ENCODE measurements around the gene RPAIN. TPM values are rescaled to one million over a fixed set of nuclear protein-coding genes. Genes with fewer than 3 reads are reported as not detected.

Gene RPAIN
- total RNA-seq, 1 donor from 2014 or later = 97.8 TPM

DNA sequence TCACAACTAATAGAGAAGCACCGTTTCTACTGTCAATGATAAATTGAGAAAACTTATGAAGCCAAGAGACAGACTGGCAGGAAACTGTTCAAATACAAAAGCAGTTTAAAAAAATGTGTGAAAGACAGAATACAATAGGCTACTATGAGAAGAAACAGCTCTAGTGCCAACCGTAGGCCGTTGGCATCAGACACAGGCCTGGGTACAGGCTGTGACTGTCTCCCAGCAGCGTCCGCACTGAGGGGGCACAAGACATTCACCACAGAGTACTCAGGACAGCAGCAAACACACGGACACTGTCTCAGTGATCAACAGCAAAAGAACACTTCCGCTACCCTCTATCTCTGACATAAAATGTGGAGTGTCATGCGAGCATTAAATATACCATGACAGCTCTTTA lies 26.8 kb downstream of the RPAIN start:
- Mint-ChIP-seq H3K9me3 (no peaks in the 10 kb centered on the region), H3K36me3 (peaks cover 44% of the 10 kb centered on the region), H3K4me1 (no peaks in the 10 kb centered on the region), H3K27me3 (ENCODE audit: low read depth) (no peaks in the 10 kb centered on the region), H3K4me3 (no peak overlapping the region), H3K27ac (no peak overlapping the region)
- no peak for DNase-seq (ENCODE audit: low spot score in 2 of 2, unreplicated experiment in 2 of 2)
- TF ChIP-seq, protein P1, sequence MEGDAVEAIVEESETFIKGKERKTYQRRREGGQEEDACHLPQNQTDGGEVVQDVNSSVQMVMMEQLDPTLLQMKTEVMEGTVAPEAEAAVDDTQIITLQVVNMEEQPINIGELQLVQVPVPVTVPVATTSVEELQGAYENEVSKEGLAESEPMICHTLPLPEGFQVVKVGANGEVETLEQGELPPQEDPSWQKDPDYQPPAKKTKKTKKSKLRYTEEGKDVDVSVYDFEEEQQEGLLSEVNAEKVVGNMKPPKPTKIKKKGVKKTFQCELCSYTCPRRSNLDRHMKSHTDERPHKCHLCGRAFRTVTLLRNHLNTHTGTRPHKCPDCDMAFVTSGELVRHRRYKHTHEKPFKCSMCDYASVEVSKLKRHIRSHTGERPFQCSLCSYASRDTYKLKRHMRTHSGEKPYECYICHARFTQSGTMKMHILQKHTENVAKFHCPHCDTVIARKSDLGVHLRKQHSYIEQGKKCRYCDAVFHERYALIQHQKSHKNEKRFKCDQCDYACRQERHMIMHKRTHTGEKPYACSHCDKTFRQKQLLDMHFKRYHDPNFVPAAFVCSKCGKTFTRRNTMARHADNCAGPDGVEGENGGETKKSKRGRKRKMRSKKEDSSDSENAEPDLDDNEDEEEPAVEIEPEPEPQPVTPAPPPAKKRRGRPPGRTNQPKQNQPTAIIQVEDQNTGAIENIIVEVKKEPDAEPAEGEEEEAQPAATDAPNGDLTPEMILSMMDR (IDR thresholded peaks at IDR 0.05; ENCODE audit: unreplicated experiment) = no peak

DNA sequence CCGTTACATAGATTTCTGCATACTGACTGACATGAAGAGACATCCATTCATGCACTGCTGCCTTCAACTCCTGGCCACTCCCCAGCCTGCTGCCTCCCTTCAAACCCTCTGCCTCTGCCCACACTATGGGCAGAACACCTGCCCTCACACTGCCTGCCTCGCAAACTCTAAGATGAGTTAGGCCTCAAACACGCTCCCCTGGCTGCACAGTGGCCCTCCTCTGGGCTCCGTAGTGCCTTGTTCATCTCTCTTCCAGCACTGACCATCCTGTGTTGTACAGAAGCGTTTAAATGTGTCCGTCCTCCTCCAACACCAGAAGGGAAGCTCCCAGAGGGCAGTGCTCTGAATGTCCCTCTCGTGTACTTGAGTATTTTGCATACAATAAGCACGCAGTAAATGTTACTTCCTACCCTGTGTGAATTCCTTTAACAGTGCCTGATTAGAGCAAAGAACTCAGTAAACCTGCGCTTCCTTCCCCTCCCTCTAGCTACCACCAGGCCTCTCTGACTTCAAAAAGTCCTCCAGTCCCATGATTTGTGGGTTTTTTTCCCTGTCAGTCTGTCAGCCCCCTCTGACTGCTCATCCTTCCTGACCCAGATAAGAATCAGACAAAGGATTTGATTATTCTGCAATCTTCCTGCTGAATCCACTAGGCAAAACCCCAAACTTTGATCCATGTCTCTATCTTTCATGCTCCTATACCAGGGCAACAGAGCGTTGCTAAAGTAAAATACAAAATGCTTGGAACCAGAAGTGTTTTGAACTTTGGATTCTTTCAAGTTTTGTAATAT lies 44.9 kb downstream of the RPAIN start:
- no peak overlapping the region for H3K4me3 Mint-ChIP-seq
- no peak for DNase-seq (ENCODE audit: low spot score in 2 of 2, unreplicated experiment in 2 of 2)
- H3K9me3 Mint-ChIP-seq = no peaks in the 10 kb centered on the region
- H3K36me3 Mint-ChIP-seq = peaks cover 14% of the 10 kb centered on the region
- no peaks in the 10 kb centered on the region for H3K27me3 Mint-ChIP-seq (ENCODE audit: low read depth)
- no peak overlapping the region for H3K27ac Mint-ChIP-seq
- TF ChIP-seq, protein P1 (IDR thresholded peaks at IDR 0.05; ENCODE audit: unreplicated experiment) = no peak
- peaks cover 23% of the 10 kb centered on the region for H3K4me1 Mint-ChIP-seq

DNA sequence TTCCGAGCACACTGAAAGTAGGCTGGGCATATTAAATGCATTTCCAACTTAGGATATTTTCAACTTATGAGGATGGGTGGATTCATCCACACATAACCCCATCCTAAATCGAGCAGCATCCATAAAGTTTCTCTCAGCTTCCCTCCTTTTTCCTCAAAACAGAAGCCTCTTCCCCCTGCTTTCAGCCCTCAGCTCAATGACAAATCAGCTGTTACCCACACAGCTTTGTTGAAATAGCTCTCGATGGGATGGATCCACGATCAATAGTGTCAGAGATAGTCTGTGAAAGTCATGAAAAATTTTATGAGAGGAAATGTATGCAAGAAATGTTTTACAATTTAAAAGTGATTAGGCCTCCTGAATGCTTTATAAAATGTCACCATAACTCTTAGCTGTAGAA lies 46.3 kb downstream of the RPAIN start:
- no peak for DNase-seq (ENCODE audit: low spot score in 2 of 2, unreplicated experiment in 2 of 2)
- H3K4me1 Mint-ChIP-seq = peaks cover 23% of the 10 kb centered on the region
- H3K27ac Mint-ChIP-seq = no peak overlapping the region
- H3K9me3 Mint-ChIP-seq = no peaks in the 10 kb centered on the region
- peaks cover 7% of the 10 kb centered on the region for H3K36me3 Mint-ChIP-seq
- TF ChIP-seq, protein P1 (IDR thresholded peaks at IDR 0.05; ENCODE audit: unreplicated experiment) = no peak
- H3K27me3 Mint-ChIP-seq (ENCODE audit: low read depth) = no peaks in the 10 kb centered on the region
- H3K4me3 Mint-ChIP-seq = no peak overlapping the region

DNA sequence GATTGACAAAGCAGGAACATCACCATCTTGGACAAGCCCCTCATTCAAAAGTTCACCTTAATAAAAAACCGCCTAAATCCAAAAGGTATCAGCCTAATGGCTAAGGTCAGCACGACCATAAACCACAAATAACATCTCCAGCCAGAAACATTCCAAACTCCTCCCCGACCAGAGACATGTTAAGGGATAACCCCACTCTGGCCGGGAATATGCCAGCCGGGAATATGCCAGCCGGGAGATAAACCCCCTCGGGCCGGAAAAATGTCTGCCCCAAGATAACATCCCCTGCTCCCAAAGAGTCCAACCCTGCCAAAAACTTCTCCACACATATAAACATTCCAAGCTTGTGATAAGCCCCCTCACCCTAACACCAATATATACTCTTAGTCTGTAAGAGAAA lies 47.4 kb downstream of the RPAIN start:
- TF ChIP-seq, protein P1 (IDR thresholded peaks at IDR 0.05; ENCODE audit: unreplicated experiment) = no peak
- no peak for DNase-seq (ENCODE audit: low spot score in 2 of 2, unreplicated experiment in 2 of 2)
- Mint-ChIP-seq H3K27ac (peak overlapping the region; percentile 83), H3K4me3 (peak overlapping the region; percentile 78), H3K36me3 (peaks cover 13% of the 10 kb centered on the region), H3K9me3 (no peaks in the 10 kb centered on the region), H3K4me1 (peaks cover 23% of the 10 kb centered on the region), H3K27me3 (ENCODE audit: low read depth) (no peaks in the 10 kb centered on the region)

DNA sequence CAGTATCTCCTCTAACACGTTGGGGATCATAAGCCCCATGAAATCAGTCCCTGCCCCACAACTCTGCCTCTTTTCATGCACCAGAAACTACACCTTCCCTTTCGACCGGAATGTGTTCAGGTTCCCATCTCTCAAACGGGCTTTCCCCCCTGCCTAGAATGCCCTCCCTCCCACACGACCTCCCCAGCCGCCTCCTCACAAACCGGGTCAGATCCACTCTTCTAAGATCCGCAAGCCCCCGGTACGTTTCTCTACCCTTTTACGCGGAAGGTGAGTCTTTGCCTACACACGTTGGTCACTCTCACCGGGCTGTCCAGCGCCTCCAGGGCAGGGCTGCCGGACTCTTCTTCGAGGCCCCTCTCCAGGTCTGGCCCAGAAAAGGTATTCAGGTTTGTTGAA lies 48.1 kb downstream of the RPAIN start:
- Mint-ChIP-seq H3K4me1 (peaks cover 23% of the 10 kb centered on the region), H3K4me3 (peak overlapping the region; percentile 78), H3K36me3 (peaks cover 14% of the 10 kb centered on the region), H3K9me3 (no peaks in the 10 kb centered on the region), H3K27me3 (ENCODE audit: low read depth) (no peaks in the 10 kb centered on the region), H3K27ac (peak overlapping the region; percentile 83)
- no peak for DNase-seq (ENCODE audit: low spot score in 2 of 2, unreplicated experiment in 2 of 2)
- TF ChIP-seq, protein P1 (IDR thresholded peaks at IDR 0.05; ENCODE audit: unreplicated experiment) = no peak
